ENCODE data around the gene S1PR3.

- no peak for TF ChIP-seq SP1 (IDR thresholded peaks at IDR 0.05)
- no peak for TF ChIP-seq SUZ12 (IDR thresholded peaks at IDR 0.05)
- TF ChIP-seq FOXK2 (IDR thresholded peaks at IDR 0.05), result no peak
- TF ChIP-seq BHLHE40 (IDR thresholded peaks at IDR 0.05; ENCODE audit: borderline replicate concordance), result no peak
- no peak for TF ChIP-seq LEF1 (IDR thresholded peaks at IDR 0.05; ENCODE audit: borderline replicate concordance)
- no peak for TF ChIP-seq ELF4 (IDR thresholded peaks at IDR 0.05)
- TF ChIP-seq FOXM1 (IDR thresholded peaks at IDR 0.05; ENCODE audit: borderline replicate concordance), result no peak
- TF ChIP-seq NFRKB (IDR thresholded peaks at IDR 0.05), result no peak
- TF ChIP-seq, protein P1, sequence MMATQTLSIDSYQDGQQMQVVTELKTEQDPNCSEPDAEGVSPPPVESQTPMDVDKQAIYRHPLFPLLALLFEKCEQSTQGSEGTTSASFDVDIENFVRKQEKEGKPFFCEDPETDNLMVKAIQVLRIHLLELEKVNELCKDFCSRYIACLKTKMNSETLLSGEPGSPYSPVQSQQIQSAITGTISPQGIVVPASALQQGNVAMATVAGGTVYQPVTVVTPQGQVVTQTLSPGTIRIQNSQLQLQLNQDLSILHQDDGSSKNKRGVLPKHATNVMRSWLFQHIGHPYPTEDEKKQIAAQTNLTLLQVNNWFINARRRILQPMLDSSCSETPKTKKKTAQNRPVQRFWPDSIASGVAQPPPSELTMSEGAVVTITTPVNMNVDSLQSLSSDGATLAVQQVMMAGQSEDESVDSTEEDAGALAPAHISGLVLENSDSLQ (IDR thresholded peaks at IDR 0.05), result no peak
- TF ChIP-seq HDGF (IDR thresholded peaks at IDR 0.05; ENCODE audit: borderline replicate concordance), result no peak
These were observed 16.6 kb upstream of the S1PR3 start for GRCh38 chr9:88974641-88975040.

All from HEK293T (cell line).